GM19025 (cell line): Measurements from ENCODE around the gene SLC2A10.

Experiments used
- ATAC-seq: cut with Tn5 transposase; IDR thresholded peaks from one replicate; pipeline ENCODE4 v1.9.1; 2021; ENCODE audit warnings: mild to moderate bottlenecking, low read depth, moderate library complexity; ENCODE audit not compliant: unreplicated experiment

Gene SLC2A10

DNA sequence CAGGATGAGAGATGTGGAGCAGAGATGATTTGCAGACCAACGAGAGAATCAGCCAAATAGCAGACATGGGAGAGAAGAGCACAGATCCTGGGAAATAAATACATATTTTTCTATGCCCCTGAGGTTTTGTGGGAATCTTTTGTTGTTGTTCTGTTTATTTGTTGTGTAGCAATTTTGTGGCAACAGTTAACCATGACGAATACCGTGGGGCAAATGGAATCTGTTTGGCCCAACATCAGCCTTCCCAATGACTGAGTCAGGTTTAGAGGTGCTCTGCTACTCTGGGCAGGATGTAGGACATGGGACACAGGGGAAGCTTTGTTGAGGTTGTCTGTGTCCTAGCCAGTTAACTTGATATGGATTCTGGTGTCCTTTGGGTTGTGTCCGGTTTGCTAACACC lies 7.9 kb upstream of the SLC2A10 start:
- no peak for ATAC-seq

DNA sequence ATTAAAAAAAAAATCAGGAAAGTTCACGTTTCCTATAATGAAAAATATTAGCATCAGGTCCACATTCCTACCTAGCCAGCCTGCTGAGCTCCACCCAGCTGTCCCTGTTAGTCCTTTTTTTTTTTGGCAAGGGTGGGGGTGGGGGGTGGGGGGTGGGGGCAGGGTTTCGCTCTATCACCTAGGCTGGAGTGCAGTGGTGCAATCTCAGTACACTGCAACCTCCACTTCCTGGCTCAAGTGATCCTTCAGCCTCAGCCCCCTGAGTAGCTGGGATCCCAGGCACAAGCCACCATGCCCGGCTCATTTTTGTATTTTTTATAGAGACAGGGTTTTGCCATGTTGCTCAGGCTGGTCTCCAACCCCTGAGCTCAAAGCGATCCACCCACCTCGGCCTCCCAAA lies 7.5 kb upstream of the SLC2A10 start:
- ATAC-seq, result no peak

DNA sequence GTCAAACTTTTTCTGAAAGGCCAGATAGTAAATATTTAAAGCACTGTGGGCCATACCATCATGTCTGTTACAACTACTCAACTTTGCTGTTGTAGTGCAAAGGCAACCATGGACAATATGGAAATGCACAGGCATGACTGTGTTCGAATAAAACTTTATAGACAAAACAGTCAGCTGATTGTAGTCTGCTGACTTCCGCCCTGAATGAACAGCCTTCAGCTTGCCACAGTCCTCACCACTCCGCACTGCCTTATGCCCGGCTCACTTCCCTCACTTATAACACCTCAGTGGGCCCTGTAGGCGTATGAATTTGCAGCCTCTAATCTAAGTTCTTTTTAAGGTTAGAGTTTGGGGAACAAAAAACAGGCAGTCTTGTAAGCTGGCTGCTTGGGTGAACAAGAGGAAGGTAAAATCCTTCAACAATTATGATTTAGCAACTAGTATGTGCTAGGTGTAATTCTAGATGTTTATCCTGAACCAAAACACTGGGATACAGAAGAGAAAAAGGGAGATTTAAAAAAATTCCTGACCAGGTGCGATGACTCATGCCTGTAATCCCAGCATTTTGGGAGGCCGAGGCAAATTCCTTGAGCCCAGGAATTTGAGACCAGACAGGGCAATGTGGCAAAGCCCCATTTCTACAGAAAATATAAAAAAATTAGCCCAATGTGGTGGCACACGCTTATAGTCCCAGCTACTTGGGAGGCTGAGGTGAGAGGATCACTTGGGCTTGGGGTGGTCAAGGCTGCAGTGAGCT lies 6.8 kb upstream of the SLC2A10 start:
- no peak for ATAC-seq

DNA sequence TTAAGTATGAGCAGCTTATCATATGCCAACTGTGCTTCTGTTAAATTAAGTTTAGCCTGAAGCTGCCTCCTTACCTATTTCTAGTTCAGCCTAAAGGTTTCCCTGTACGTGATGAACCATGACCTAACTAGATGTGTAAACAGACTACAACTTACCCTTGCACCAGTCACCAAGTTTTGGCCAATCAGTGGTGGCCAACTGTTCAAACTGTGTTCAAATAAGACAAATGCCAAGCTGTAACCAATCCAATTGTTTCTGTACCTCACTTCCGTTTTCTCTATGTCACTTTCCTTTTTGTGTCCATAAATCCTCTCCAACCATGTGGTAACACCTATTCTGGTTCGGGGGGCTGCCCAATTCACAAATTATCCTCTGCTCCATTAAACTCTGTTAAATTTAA lies 6.0 kb upstream of the SLC2A10 start:
- ATAC-seq, result no peak

DNA sequence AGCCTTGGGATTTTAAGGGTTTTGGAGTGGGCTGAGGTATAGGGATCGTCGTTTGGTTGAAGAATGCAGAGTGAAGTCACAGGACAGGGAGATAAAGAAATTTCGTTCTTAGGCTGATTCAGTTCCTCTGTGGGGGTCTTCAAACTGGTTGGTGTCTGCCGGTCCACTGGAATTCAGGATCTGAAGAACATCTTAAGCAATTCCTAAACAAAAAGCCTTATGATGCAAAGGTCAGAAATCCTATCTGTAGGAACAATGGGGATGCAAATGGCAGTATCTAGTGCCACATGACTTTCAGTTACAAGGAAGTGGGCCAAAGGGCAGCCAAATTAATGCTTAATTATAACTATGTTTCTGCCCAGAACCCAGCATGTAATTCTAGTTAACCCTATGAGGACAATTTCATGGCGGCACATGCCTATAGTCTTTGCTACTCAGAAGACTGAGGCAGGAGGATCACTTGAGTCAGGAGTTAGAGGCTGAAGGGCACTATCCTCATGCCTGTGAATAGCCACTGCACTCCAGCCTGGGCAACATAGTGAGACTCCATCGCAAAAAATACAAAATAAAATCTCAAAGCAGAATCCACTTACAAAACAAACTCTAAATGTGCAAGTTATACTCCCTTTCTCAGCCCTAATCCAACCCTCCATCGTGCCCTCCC lies 4.6 kb upstream of the SLC2A10 start:
- ATAC-seq, result no peak

DNA sequence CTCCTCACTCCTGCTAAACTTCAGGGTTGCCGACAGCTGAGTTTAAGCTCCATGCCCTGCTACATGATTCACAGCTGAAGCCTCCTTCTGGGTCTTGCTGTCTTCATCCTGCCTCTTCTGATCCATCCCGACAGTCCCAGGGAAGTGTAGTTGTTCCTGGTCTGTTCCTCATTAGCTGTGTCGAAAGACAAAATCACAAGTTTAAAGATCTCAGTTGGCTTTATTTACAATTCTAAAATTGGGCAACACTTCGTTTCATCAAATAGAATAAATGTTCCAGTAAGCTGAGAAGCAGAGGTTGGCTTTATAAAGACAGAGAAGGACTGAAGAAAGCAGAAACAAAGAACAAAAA lies 4.1 kb upstream of the SLC2A10 start:
- ATAC-seq, result no peak

DNA sequence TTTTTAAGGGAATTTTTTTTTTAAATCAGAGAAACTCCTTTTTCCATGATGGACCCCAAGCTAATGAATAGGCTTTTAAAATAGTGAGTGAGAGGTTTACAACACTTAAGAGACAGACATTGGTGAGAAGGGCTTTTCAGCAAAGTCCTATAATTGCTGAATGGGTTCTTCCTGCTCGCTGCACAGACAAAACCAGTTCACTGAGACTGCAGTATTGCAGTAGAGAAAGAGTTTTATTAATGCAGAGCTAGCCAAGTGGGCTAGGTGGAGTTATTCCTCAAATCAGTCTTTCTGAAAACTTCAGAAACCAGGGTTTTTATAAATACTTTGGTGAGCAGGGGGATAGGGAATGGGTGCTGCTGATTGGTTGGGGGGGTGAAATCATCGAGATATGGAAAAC lies 3.2 kb upstream of the SLC2A10 start:
- ATAC-seq, result no peak

DNA sequence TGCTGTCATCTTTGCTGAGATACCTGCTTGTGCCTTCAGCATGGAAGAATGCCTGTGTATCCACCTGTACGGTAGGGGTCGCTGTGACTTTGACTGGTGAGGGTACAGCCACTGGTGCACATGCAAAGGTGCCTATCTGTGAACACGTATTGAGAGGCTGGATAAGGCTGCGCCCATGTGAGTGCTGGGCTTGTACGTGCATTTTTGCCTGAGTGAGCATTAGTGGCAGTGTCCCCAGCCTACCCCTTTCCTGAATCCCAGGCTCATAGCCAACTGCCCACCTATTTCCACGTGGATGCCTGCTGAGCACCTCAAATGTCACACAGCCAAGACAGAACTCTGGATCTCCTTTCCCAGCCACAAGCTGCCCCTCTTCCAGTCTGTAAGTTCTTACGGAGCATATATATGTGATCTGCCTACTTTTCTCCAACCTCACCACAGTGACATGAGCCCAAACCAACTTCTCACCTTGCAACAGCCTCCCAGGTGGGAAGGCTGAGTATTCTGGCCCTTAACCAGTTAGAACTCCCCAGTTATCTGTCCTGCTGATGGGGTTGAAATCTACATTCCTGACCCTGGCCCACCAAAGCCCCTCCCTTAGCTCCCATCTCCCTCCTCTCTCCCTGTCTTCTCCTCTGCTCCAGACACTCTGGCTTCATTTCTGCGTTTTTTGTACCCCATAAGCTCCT lies 1.1 kb upstream of the SLC2A10 start:
- no peak for ATAC-seq

DNA sequence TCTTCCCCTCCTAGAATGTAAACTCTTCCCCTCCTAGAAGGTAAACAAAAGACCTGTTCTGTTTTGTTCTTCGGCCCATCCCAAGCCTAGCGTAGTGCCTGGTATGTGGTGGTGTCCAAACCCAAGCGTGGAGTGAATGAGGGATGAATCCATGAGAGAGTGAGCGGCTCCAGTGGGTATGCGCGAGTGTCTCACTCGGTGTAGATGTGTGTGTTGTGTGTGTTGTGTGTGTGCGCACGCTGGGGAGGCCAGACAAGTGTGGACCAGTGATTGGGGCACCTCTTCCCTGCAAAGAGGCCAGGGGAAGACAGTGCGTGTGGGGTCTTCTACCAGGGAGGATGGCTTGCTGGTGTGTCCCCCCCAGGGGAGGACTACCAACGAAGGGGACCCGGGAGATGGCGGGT lies 392 bp upstream of the SLC2A10 start:
- ATAC-seq, result no peak

DNA sequence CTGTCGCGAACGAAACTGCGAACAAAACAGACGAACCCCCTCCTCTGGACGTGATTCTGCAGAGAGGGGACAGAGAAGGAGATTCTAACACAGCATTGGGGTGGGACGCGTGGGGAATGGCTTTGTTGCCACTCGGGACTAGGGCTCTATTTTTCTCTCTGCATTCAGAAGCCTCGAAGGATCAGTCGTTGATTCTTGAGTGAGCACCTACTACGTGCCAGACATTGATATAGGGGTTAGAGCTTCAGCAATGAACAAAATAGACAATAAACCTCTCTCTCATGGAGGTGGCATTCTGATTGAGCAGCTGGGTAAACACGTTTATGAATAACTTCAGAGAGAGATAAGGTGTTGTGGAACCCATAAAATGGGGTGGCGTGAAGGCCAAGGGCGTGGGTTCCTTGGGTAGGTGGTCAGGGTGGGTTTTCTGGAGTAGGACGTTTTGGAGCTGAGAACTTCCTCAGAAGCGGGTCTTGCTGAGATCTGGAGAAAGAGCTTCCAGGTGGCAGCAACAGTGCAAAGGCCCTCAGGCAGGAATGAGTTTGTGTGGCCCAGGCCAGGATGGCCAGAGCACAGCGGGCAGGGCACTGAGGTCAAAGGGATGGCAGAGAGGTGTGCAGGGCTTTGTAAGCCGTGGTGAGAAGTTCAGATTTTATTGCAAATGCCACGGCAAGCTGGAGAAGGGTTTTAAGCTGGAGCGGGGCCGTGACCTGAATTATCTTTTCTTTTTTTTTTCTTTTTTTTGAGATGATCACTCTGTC lies 884 bp downstream of the SLC2A10 start:
- ATAC-seq, result no peak

DNA sequence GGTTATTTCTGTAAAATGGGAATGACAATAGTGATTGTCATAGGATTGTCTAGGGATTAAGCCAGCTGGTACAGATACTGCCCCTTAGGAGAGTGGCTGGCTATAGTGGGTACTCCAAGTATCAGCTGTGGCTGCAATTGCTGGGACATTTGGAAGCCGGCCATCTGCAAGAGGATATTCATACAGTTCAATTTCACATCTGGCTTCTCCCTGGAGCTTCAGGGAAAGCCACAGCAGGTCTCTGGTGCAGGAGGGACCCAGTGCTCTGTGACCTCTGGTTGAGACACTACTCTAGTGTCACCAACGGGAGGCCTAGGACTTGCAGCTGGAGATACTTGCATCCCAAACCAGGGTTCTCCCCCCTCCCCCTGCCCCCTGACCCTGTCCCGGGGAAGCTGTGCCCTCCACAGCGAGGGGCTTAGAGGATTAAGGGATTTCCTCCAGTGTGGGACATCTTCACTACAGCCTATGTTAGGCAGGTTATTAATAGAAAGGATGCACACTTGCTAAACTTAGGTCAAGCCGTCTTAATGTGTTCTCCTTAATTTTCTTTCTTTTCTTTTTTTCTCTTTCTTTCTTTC lies 2.7 kb downstream of the SLC2A10 start:
- ATAC-seq, result no peak

DNA sequence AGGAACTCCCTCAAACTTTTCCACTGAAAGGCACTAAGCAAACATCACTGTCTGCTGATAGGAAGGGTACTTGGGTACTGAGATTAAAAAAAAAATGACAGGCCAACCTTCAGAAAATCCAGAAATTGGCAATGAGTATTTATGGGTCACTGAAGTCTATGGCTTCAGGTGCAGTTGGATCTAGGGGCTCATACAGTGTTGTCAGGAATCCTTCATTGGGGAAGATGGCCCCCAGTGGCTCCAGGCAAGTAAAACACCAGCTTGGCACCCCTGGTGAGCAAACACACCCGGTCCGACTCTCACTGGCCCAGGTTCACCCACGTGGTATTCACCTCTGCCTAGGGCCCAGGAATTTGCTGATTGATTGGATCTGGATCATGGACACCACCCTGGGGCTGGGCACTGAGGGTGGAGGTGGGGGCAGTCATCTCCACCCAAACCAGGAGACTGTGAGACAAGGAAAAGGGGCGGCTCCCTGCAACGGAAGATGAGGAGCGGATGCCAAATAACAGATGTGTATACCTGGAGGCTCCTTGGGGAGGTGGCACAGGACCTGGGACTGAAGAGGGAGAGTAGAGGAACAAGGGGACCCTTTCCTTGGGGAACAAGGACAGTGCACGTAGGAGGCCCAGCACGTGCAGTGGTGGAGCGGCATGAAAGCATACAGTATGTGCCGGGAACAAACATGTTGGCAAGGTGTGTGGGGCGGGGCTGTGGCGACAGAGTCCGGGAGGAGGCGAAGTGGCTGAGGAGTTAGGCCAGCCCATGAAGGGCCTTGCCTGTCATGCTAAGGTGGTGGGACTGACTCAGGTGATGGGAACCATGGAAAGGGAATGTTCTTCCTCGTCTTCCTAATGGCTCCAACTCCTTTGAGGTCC lies 4.7 kb downstream of the SLC2A10 start:
- ATAC-seq, result no peak

DNA sequence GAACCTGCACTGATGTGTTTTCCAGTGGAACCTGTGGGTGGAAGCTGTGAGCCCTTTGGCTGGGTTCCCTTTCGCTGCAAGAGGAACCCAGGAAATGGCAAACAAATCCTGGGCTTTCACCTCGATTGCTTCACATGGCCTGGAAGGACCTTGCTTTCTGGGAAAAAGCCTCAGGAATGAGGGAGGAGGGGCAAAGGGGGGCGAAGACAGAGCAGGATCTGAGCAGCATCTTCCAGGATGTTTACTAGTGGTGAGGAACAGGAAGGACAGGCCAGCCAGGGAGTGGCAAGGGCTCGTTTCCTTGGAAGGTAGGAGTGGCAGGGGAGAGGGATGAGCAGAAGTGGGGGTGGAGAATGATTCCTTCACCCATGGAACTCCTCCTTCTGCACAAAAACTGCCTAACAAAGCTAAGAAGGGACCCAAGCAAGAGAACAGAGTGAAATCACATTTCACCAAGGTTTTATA lies 5.9 kb downstream of the SLC2A10 start:
- no peak for ATAC-seq

DNA sequence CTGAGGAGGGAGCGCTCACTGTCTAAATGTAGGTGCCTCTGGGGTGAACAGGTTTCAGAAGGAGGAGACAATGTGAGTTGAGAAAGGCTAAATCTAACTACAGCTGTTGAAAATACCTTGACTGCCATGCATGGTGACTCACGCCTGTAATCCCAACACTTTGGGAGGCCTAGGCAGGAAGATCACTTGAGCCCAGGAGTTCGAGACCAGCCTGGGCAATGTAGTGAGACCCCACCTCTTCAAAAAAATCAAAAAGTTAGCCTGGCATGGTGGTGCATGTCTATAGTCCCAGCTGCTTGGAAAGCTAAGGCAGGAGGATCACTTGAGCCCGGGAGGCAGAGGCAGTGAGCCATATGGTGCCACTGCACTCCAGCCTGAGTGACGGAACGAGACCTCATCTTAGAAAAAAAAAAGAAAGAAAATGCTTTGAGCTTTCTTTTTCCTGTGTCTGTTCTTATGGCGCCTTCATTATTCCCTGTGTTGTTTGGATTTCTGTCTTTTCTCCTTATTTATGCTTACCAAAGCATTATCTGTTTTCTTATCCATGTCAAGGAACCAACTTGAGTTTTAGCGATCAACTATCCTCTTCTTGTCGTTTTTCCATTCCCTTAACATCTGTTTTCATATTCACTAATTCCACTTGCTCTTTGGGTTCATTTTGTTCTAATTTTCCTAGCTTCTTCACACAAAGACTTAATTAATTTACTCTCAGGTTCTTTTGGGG lies 8.5 kb downstream of the SLC2A10 start:
- no peak for ATAC-seq

DNA sequence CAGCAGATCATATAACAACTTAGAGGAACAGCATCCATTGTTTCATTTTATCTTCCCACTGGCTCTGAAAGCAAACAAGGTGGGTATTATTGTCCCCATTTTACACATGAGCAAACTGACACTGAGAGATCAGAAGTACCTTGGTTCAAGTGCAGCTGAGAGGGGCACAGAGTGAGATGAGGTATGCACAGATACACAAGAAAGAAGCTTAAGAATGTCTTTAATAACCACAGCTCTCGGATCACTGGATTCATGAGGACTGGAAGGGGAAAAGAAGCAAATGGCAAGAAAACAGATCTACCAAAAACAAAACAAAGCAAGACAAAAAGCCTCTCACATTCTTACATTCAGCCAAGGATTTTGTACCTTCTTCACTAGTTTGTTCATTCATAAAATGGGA lies 10.6 kb downstream of the SLC2A10 start:
- no peak for ATAC-seq

DNA sequence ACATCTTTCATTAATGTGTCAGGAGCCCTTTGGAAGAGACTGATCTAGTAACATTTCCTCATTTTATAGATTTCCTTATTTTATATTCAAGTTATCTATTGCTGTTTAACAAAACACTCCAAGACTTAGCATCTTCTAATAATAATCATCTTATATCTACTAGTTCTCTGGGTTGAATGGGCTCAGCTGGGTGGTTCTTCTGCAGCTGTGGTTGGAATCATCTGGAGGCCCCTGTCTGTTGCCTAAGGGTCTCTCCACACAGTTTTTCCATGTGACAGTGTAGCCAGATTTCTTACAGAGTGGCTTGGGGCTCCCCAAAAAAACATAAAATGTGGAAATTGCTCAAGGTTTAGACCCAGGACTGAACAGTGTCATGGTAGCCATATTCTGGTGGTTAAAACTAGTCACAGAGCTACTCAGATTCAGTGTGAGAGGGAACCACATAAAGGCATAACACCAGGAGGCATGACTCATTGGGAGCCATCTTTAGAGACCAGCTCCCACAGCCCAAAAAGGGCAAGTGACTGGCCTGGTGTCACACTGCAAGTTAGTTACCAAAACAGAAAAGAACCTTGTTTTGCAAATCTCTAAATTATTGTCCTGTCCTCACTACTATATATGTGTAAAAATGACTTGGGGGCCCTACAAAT lies 11.5 kb downstream of the SLC2A10 start:
- ATAC-seq, result no peak

DNA sequence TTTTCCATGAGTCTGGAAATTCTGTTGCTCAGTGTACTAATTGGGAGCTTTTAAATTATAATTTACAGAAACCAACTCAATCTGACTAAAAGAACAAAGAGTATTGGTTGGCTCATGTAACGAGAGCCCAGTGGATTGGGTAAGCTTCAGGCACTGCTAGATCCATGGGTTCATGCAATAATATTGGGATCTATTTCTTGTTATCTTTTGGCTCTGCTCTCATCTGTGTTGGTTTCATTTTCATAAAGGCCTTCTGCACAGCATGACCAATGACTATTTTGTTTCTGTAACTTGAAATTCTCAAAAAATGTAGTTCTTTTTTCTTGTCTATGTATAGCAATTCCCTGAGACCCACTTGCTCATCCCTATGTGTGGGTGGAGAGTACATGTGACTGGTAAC lies 12.0 kb downstream of the SLC2A10 start:
- ATAC-seq, result no peak

DNA sequence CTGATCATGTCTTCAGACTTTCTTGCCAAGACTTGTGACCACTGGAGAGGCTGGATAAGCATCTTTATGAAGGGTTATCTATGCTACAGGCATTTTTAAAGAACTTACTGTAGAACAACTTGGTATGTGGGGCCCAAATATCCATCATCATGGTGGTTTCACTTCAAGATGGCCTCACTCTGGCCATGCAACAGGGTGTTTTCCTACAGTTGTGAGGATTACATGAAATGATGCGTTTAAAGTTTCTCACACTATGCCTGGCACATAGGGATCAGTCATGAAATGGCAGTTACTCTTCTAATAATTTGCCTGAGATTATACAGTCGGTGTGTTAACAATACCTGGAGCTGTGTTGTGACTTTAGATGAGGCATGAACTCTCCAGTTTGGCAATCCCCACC lies 13.0 kb downstream of the SLC2A10 start:
- ATAC-seq, result no peak

DNA sequence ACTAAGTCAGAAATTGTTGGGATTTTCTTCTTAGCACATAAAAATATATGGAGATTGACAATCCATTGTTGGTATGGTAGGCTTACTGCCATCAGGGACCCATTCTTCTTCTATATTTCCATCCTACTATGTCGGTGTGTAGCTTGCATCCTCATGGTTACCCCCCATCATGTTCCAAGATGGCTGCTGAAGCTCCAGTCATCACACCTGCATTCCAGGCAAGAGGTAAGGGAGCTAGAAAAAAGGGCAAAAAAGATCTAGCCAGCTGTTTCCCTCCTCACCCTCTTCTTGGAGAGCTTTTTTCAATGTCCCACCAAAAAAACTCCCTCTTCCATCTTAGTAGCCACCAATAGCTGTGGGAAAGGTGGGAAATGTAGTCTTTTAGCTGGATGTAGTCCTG lies 13.6 kb downstream of the SLC2A10 start:
- no peak for ATAC-seq
